Bronchial epithelial cell (primary cell): ENCODE measurements around the gene ARID4A. TPM values are rescaled to one million over a fixed set of nuclear protein-coding genes. Genes with fewer than 3 reads are reported as not detected.
A peak's percentile ranks its signal among the peaks of the same experiment; 100 is the strongest.
"Not testable (repeated sequence)": the region's sequence is repeated elsewhere in the genome, so short reads cannot be mapped to it uniquely, and the experiment has no call there.

ENCODE experiments used
- DNase-seq: peaks from one replicate; pipeline ENCODE4 v3.0.0-alpha.2; 2010; ENCODE audit warnings: low read depth
- FAIRE-seq: peaks from 2 replicates; lab custom pipeline; 2011; peaks lifted over from hg19 to GRCh38; lab: Jason Lieb, UNC
- H3K27me3 ChIP-seq: 2 replicates; pipeline ENCODE4 v1.5.1; 2011; ENCODE audit warnings: low read length; ENCODE audit not compliant: control insufficient read depth, insufficient read depth
- H3K36me3 ChIP-seq: 2 replicates; pipeline ENCODE4 v1.5.1; 2011; ENCODE audit warnings: low read length; ENCODE audit not compliant: control insufficient read depth, insufficient read depth
- H3K4me3 ChIP-seq: 2 replicates; pipeline ENCODE4 v1.5.1; 2011; ENCODE audit warnings: mild to moderate bottlenecking, low read depth, low read length, control low read depth
- total RNA-seq: library from RNA; depleted of rRNA; stranded (reverse); fragments of >200 nt; gene quantifications from 2 replicates; pipeline ENCODE4 v1.2.1, GENCODE V29; 2014
- TF ChIP-seq, protein P1 (sequence below): IDR thresholded peaks from 2 replicates; pipeline ENCODE4 v1.5.1; 2011; ENCODE audit warnings: mild to moderate bottlenecking, moderate library complexity, low read length, control low read depth, inconsistent platforms; ENCODE audit not compliant: insufficient read depth, severe bottlenecking

The ARID4A gene, protein sequence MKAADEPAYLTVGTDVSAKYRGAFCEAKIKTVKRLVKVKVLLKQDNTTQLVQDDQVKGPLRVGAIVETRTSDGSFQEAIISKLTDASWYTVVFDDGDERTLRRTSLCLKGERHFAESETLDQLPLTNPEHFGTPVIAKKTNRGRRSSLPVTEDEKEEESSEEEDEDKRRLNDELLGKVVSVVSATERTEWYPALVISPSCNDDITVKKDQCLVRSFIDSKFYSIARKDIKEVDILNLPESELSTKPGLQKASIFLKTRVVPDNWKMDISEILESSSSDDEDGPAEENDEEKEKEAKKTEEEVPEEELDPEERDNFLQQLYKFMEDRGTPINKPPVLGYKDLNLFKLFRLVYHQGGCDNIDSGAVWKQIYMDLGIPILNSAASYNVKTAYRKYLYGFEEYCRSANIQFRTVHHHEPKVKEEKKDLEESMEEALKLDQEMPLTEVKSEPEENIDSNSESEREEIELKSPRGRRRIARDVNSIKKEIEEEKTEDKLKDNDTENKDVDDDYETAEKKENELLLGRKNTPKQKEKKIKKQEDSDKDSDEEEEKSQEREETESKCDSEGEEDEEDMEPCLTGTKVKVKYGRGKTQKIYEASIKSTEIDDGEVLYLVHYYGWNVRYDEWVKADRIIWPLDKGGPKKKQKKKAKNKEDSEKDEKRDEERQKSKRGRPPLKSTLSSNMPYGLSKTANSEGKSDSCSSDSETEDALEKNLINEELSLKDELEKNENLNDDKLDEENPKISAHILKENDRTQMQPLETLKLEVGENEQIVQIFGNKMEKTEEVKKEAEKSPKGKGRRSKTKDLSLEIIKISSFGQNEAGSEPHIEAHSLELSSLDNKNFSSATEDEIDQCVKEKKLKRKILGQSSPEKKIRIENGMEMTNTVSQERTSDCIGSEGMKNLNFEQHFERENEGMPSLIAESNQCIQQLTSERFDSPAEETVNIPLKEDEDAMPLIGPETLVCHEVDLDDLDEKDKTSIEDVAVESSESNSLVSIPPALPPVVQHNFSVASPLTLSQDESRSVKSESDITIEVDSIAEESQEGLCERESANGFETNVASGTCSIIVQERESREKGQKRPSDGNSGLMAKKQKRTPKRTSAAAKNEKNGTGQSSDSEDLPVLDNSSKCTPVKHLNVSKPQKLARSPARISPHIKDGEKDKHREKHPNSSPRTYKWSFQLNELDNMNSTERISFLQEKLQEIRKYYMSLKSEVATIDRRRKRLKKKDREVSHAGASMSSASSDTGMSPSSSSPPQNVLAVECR
- total RNA-seq = 4.5 and 7.2 TPM in 2 replicates

DNA sequence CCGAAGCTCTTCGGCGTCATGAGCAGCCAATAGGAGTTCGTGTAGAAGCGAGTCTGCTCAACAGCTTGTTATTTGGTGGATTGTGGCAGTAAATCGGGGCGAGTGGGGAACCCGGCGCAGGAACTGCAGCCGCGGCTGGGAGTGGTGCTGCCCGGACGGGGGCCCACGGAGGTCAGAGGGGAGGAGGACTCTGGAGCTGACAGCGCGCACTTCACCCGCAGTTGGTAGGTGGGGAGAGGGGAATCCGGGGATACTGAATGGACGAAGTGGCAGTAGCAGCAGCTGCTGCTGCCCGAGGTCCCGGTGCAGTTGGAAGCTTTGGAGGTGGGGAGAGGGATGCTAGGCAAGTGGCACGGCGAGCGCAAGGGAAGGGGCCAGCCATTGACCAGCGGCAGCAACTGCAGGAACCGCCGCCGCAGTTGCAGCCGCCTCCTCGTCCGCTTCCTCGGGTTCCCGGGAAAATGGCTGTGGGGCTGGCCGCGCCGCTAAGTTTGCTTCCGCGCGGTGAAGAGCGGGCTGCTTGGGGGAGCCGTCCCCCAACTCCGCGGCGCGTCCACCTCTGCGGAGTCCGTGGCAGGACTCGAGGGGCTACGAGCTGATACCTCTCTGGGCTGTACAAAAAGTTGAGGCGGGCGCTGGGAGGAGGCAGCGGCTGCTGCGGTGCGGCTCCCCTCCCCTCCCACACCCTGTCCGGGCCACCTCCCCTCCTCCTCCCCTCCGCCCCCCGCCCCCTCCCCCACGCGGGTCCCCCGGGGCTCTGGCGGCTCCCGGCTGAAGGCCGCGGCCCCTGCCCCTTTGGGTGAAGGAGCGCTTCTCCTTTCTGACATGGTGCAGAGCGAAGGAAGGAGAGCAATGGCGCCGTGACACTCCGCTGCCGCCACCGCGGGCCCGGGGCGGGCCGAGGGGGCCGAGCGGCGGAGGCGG, at the start of gene ARID4A:
ARID4A (plus strand) TSS at position 79 of the 924 bp plus-strand sequence. CDS start 1,300 bp downstream, outside the sequence.
- H3K4me3 ChIP-seq = peak within 1 kb of the TSS; percentile 87
- TF ChIP-seq, protein P1, sequence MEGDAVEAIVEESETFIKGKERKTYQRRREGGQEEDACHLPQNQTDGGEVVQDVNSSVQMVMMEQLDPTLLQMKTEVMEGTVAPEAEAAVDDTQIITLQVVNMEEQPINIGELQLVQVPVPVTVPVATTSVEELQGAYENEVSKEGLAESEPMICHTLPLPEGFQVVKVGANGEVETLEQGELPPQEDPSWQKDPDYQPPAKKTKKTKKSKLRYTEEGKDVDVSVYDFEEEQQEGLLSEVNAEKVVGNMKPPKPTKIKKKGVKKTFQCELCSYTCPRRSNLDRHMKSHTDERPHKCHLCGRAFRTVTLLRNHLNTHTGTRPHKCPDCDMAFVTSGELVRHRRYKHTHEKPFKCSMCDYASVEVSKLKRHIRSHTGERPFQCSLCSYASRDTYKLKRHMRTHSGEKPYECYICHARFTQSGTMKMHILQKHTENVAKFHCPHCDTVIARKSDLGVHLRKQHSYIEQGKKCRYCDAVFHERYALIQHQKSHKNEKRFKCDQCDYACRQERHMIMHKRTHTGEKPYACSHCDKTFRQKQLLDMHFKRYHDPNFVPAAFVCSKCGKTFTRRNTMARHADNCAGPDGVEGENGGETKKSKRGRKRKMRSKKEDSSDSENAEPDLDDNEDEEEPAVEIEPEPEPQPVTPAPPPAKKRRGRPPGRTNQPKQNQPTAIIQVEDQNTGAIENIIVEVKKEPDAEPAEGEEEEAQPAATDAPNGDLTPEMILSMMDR = no peak
- H3K36me3 ChIP-seq = peaks cover 5% of the 10 kb centered on the region
- no peaks in the 10 kb centered on the region for H3K27me3 ChIP-seq
- DNase-seq (no peak), FAIRE-seq (no peak)

DNA sequence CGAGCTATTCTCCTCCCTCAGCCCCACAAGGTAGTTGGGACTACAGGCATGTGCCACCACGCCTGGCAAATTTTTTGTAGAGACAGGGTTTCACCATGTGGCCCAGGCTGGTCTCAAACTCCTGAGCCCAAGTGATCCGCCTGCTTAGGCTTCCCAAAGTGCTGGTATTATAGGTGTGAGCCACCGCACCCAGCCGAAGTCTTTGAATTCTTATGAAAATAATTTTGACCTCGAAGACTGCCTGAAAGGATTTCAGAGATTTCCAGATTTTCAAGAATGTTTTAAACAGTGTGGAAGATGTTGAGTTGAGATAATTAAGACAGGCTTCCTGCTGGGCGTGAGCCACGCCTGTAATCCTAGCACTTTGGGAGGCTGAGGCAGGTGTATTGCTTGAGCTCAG, 48.7 kb upstream of the ARID4A start:
- TF ChIP-seq, protein P1 = no peak
- Histone ChIP-seq H3K36me3 (peaks cover 6% of the 10 kb centered on the region), H3K4me3 (no peak overlapping the region), H3K27me3 (no peaks in the 10 kb centered on the region)
- DNase-seq (no peak), FAIRE-seq (no peak)

DNA sequence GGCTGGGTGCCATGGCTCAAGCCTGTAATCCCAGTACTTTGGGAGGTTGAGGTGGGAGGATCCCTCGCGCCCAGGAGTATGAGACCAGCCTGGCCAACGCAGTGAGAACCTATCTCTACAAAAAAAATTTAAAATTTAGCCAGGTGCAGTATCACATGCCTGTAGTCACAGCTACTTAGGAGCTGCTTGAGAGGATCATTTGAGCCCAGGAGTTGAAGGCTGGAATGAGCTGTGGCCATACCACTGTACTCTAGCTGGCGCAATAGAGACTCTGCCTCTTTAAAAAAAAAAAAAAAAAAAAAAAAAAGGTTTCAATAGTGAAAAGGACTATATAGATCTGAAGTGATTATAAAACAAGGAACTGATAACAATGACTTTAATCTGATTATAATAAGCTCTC, 40.2 kb upstream of the ARID4A start:
- FAIRE-seq (no peak), DNase-seq (no peak)
- TF ChIP-seq, protein P1 = no peak
- Histone ChIP-seq H3K36me3 (peaks cover 10% of the 10 kb centered on the region), H3K27me3 (no peaks in the 10 kb centered on the region), H3K4me3 (no peak overlapping the region)

DNA sequence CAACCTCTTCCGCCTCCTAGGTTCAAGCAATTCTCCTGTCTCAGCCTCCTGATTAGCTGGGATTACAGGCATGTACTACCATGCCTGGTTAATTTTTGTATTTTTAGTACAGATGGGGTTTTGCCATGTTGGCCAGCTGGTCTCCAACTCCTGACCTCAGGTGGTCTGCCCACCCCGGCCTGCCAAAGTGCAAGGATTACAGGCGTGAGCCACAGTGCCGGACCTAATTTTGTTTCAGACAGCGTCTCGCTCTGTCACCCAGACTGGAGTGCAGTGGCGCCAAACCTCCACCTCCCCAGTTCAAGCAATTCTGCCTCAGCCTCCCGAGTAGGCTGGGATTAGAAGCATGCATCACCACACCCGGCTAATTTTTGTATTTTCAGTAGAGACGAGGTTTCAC, 36.4 kb upstream of the ARID4A start:
- not testable (repeated sequence) for FAIRE-seq, H3K4me3 ChIP-seq, H3K27me3 ChIP-seq, DNase-seq, H3K36me3 ChIP-seq

DNA sequence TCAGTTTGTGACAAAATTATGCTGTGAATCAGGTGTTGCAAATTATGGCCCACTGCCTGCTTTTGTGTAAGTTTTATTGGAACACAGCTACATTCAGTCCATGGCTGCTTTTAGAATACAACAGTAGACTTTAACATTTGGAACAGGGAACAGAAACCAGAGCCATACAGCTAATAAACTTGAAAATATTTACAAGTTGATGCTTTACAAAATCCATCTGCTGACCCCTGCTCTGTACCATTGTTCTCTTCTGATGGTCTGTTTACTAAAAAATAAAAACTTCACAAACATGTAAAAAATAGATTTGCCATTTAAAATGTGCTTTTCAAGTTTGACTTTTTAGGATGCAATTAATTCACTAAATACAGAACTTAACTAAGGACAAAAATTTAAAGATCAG, 33.0 kb upstream of the ARID4A start:
- FAIRE-seq = no peak
- TF ChIP-seq, protein P1 = no peak

More for the DNA sequence above, 33.0 kb upstream of the ARID4A start:
- Histone ChIP-seq H3K4me3 (no peak overlapping the region), H3K36me3 (peaks cover 8% of the 10 kb centered on the region), H3K27me3 (no peaks in the 10 kb centered on the region)
- DNase-seq = no peak
